C4-2B (cell line): ENCODE measurements around the gene PRKCQ.

Experiments
- ZFX ChIP-seq: fragments of 450-650 bp; IDR thresholded peaks from 2 replicates; pipeline ENCODE4 v1.6.1; 2017
- TF ChIP-seq, protein P1 (sequence below): fragments of 450-650 bp; conservative IDR thresholded peaks from 2 replicates; pipeline ENCODE4 v1.5.1; 2017; ENCODE audit warnings: mild to moderate bottlenecking

DNA sequence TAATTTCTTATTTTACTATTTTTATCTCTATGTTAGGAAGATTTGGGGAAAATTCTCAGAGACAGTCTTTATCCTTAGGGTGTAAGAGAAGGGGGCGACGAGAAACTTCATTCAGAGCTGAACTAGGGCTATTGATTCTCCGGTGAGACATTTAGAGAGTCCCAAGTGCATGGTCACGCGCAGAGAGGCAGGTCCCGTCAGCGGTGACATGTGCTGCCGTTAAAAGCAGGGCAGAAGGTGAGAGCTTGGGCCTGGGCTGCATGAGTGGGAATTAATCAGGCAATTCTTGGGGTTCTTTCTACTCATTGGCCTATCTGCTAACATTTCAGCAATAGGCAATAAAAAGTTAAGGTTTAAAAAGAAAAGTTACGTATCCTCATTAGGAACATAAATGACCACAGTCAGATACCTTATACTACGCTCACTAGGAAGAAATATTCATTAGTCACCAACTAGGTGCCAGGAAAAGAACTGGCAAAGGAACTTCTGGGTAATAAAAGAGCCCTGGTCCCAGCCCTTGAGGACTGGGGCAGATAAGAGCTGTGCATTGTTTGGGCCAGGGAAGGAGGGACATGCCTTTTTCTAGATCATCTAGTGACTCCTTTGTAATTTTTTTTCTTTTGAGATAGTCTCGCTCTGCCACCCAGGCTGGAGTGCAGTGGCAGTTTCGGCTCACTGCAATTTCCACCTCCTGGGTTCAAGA lies 21.2 kb downstream of the PRKCQ start:
- TF ChIP-seq, protein P1, sequence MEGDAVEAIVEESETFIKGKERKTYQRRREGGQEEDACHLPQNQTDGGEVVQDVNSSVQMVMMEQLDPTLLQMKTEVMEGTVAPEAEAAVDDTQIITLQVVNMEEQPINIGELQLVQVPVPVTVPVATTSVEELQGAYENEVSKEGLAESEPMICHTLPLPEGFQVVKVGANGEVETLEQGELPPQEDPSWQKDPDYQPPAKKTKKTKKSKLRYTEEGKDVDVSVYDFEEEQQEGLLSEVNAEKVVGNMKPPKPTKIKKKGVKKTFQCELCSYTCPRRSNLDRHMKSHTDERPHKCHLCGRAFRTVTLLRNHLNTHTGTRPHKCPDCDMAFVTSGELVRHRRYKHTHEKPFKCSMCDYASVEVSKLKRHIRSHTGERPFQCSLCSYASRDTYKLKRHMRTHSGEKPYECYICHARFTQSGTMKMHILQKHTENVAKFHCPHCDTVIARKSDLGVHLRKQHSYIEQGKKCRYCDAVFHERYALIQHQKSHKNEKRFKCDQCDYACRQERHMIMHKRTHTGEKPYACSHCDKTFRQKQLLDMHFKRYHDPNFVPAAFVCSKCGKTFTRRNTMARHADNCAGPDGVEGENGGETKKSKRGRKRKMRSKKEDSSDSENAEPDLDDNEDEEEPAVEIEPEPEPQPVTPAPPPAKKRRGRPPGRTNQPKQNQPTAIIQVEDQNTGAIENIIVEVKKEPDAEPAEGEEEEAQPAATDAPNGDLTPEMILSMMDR, result no peak
- no peak for TF ChIP-seq ZFX
